Measurements from ENCODE around the gene COPS2.
"Not testable (repeated sequence)": the region's sequence is repeated elsewhere in the genome, so short reads cannot be mapped to it uniquely, and the experiment has no call there.

The COPS2 gene

GRCh38 chr15:49083401-49084284 lies 71.8 kb downstream of the COPS2 start:
- in situ Hi-C loops (cut with HindIII; ENCODE audit: low pct_unique_long_range_greater_than_20kb, low sequenced_read_pairs): no loop called here
- no peak for TF ChIP-seq JUND (IDR thresholded peaks at IDR 0.05; ENCODE audit: low read depth)
- DNase-seq (ENCODE audit: low read depth in 1 of 2, low spot score in 1 of 2): no peak

GRCh38 chr15:49082960-49083359 lies 72.4 kb downstream of the COPS2 start:
- no peak for DNase-seq (ENCODE audit: low read depth in 1 of 2, low spot score in 1 of 2)
- in situ Hi-C loops (cut with HindIII; ENCODE audit: low pct_unique_long_range_greater_than_20kb, low sequenced_read_pairs): no loop called here
- no peak for TF ChIP-seq JUND (IDR thresholded peaks at IDR 0.05; ENCODE audit: low read depth)

GRCh38 chr15:49079340-49080039 lies 75.9 kb downstream of the COPS2 start:
- TF ChIP-seq JUND (IDR thresholded peaks at IDR 0.05; ENCODE audit: low read depth): no peak
- DNase-seq (ENCODE audit: low read depth in 1 of 2, low spot score in 1 of 2): no peak
- in situ Hi-C loops (cut with HindIII; ENCODE audit: low pct_unique_long_range_greater_than_20kb, low sequenced_read_pairs): no loop called here

GRCh38 chr15:49075881-49076280 lies 79.5 kb downstream of the COPS2 start:
- in situ Hi-C loops (cut with HindIII; ENCODE audit: low pct_unique_long_range_greater_than_20kb, low sequenced_read_pairs): no loop called here
- DNase-seq (ENCODE audit: low read depth in 1 of 2, low spot score in 1 of 2): peak in 1 of 2 experiments; percentile 36
- no peak for TF ChIP-seq JUND (IDR thresholded peaks at IDR 0.05; ENCODE audit: low read depth)

- in situ Hi-C loops (cut with HindIII; ENCODE audit: low pct_unique_long_range_greater_than_20kb, low sequenced_read_pairs); DNase-seq (ENCODE audit: low read depth in 1 of 2, low spot score in 1 of 2): not testable (repeated sequence)
These were observed 80.7 kb downstream of the COPS2 start for GRCh38 chr15:49074589-49075287.
